Upper lobe of left lung (tissue), 4 donors: ENCODE results near the gene GPR89B.

Source experiments
- POLR2A ChIP-seq, 4 donors: fragments of 450-650 bp; IDR thresholded peaks; one replicate each; pipeline ENCODE4 v1.5.1; 2016 to 2017; ENCODE audit warnings: antibody characterized with exemption in 4 of 4, mild to moderate bottlenecking in 2 of 4
- POLR2AphosphoS5 ChIP-seq, 2 donors: sonication (generic); formaldehyde crosslinking; IDR thresholded peaks; one replicate each; pipeline ENCODE4 v1.5.1; 2017; ENCODE audit warnings: antibody characterized with exemption in 2 of 2
- TF ChIP-seq, protein P1 (sequence below), 6 experiments: fragments of 450-650 bp in 4 of 6; fragments of 200-600 bp in 2 of 6; sonication (generic) in 2 of 6; IDR thresholded peaks; one replicate each; pipeline ENCODE4 v1.5.1; 2016 to 2019; ENCODE audit warnings: antibody characterized with exemption in 6 of 6

DNA sequence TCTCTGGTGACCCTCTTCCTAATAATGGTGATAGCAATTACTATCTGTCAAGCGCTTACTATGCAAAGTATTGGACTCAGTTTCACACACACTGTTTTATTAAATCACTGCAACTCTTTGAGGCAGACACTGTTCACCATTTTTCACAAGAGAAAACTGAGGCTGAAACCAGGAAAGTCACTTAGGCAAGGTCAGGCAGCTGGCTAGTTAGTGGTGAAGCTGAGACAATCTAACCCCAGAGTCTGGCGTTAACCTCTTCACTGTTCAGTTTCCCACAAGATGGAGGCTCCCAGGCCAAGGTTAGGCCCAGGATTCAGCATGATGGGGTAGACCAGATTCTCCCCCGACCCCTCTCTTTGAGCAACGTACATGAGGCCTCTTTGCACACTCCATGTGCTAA, 30.4 kb upstream of the GPR89B start:
- TF ChIP-seq, protein P1, sequence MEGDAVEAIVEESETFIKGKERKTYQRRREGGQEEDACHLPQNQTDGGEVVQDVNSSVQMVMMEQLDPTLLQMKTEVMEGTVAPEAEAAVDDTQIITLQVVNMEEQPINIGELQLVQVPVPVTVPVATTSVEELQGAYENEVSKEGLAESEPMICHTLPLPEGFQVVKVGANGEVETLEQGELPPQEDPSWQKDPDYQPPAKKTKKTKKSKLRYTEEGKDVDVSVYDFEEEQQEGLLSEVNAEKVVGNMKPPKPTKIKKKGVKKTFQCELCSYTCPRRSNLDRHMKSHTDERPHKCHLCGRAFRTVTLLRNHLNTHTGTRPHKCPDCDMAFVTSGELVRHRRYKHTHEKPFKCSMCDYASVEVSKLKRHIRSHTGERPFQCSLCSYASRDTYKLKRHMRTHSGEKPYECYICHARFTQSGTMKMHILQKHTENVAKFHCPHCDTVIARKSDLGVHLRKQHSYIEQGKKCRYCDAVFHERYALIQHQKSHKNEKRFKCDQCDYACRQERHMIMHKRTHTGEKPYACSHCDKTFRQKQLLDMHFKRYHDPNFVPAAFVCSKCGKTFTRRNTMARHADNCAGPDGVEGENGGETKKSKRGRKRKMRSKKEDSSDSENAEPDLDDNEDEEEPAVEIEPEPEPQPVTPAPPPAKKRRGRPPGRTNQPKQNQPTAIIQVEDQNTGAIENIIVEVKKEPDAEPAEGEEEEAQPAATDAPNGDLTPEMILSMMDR (IDR thresholded peaks at IDR 0.05), result no peak
- no peak for TF ChIP-seq POLR2AphosphoS5 (IDR thresholded peaks at IDR 0.05)
- no peak for TF ChIP-seq POLR2A (IDR thresholded peaks at IDR 0.05)
